ENCODE measurements around the gene MRPL9.

The MRPL9 gene

GRCh38 chr1:151777317-151777716 lies 14.0 kb upstream of the MRPL9 start:
- no peak for TF ChIP-seq TAF1 (IDR thresholded peaks at IDR 0.05; ENCODE audit: low read depth)
- TF ChIP-seq NFIC (IDR thresholded peaks at IDR 0.05) = no peak
- no peak for TF ChIP-seq RAD21 (IDR thresholded peaks at IDR 0.05; ENCODE audit: low read depth)
- no peak for TF ChIP-seq CEBPB (IDR thresholded peaks at IDR 0.05)
- TF ChIP-seq TEAD4 (IDR thresholded peaks at IDR 0.05) = no peak
- no peak for TF ChIP-seq EP300 (IDR thresholded peaks at IDR 0.05; ENCODE audit: borderline replicate concordance)
- TF ChIP-seq REST (IDR thresholded peaks at IDR 0.05; ENCODE audit: low read depth) = no peak
- no peak for TF ChIP-seq TCF12 (IDR thresholded peaks at IDR 0.05; ENCODE audit: low read depth)
- no peak for TF ChIP-seq USF1 (IDR thresholded peaks at IDR 0.05)
- TF ChIP-seq FOXM1 (IDR thresholded peaks at IDR 0.05; ENCODE audit: borderline replicate concordance, low read depth) = no peak
- no peak for TF ChIP-seq EGR1 (IDR thresholded peaks at IDR 0.05)
- TF ChIP-seq MAX (IDR thresholded peaks at IDR 0.05) = no peak
- TF ChIP-seq ZBTB7A (IDR thresholded peaks at IDR 0.05; ENCODE audit: low read depth) = no peak
- TF ChIP-seq CREB1 (IDR thresholded peaks at IDR 0.05; ENCODE audit: low read depth) = no peak
- no peak for TF ChIP-seq YY1 (IDR thresholded peaks at IDR 0.05; ENCODE audit: low read depth)

GRCh38 chr1:151776665-151777062 lies 13.4 kb upstream of the MRPL9 start:
- no peak for TF ChIP-seq USF1 (IDR thresholded peaks at IDR 0.05)
- no peak for TF ChIP-seq YY1 (IDR thresholded peaks at IDR 0.05; ENCODE audit: low read depth)
- TF ChIP-seq FOXM1 (IDR thresholded peaks at IDR 0.05; ENCODE audit: borderline replicate concordance, low read depth) = no peak
- no peak for TF ChIP-seq TEAD4 (IDR thresholded peaks at IDR 0.05)
- TF ChIP-seq EP300 (IDR thresholded peaks at IDR 0.05; ENCODE audit: borderline replicate concordance) = no peak
- TF ChIP-seq EGR1 (IDR thresholded peaks at IDR 0.05) = no peak
- TF ChIP-seq MAX (IDR thresholded peaks at IDR 0.05) = no peak
- TF ChIP-seq TAF1 (IDR thresholded peaks at IDR 0.05; ENCODE audit: low read depth) = no peak
- no peak for TF ChIP-seq RAD21 (IDR thresholded peaks at IDR 0.05; ENCODE audit: low read depth)
- no peak for TF ChIP-seq NFIC (IDR thresholded peaks at IDR 0.05)

GRCh38 chr1:151775894-151776664 lies 12.8 kb upstream of the MRPL9 start:
- no peak for TF ChIP-seq TAF1 (IDR thresholded peaks at IDR 0.05; ENCODE audit: low read depth)
- TF ChIP-seq NFIC (IDR thresholded peaks at IDR 0.05) = no peak
- no peak for TF ChIP-seq YY1 (IDR thresholded peaks at IDR 0.05; ENCODE audit: low read depth)
- TF ChIP-seq CREB1 (IDR thresholded peaks at IDR 0.05; ENCODE audit: low read depth) = no peak
- no peak for TF ChIP-seq USF1 (IDR thresholded peaks at IDR 0.05)
- TF ChIP-seq EGR1 (IDR thresholded peaks at IDR 0.05) = no peak
- no peak for TF ChIP-seq CEBPB (IDR thresholded peaks at IDR 0.05)
- no peak for TF ChIP-seq TEAD4 (IDR thresholded peaks at IDR 0.05)
- no peak for TF ChIP-seq ZBTB7A (IDR thresholded peaks at IDR 0.05; ENCODE audit: low read depth)
- TF ChIP-seq REST (IDR thresholded peaks at IDR 0.05; ENCODE audit: low read depth) = no peak
- no peak for TF ChIP-seq RAD21 (IDR thresholded peaks at IDR 0.05; ENCODE audit: low read depth)
- no peak for TF ChIP-seq FOXM1 (IDR thresholded peaks at IDR 0.05; ENCODE audit: borderline replicate concordance, low read depth)
- TF ChIP-seq TCF12 (IDR thresholded peaks at IDR 0.05; ENCODE audit: low read depth) = no peak
- TF ChIP-seq EP300 (IDR thresholded peaks at IDR 0.05; ENCODE audit: borderline replicate concordance) = no peak
- no peak for TF ChIP-seq MAX (IDR thresholded peaks at IDR 0.05)

GRCh38 chr1:151774256-151774922 lies 11.1 kb upstream of the MRPL9 start:
- TF ChIP-seq FOXM1 (IDR thresholded peaks at IDR 0.05; ENCODE audit: borderline replicate concordance, low read depth) (no peak), YY1 (IDR thresholded peaks at IDR 0.05; ENCODE audit: low read depth) (no peak), CREB1 (IDR thresholded peaks at IDR 0.05; ENCODE audit: low read depth) (no peak), ZBTB7A (IDR thresholded peaks at IDR 0.05; ENCODE audit: low read depth) (no peak), TAF1 (IDR thresholded peaks at IDR 0.05; ENCODE audit: low read depth) (no peak), USF1 (IDR thresholded peaks at IDR 0.05) (no peak), TEAD4 (IDR thresholded peaks at IDR 0.05) (no peak), NFIC (IDR thresholded peaks at IDR 0.05) (no peak), REST (IDR thresholded peaks at IDR 0.05; ENCODE audit: low read depth) (no peak), EGR1 (IDR thresholded peaks at IDR 0.05) (no peak), MAX (IDR thresholded peaks at IDR 0.05) (no peak), TCF12 (IDR thresholded peaks at IDR 0.05; ENCODE audit: low read depth) (no peak), CEBPB (IDR thresholded peaks at IDR 0.05) (no peak), RAD21 (IDR thresholded peaks at IDR 0.05; ENCODE audit: low read depth) (no peak), EP300 (IDR thresholded peaks at IDR 0.05; ENCODE audit: borderline replicate concordance) (no peak)
